CMK (cell line): Measurements from ENCODE around the gene OTOP3.
A peak's percentile ranks its signal among the peaks of the same experiment; 100 is the strongest.

ENCODE experiments used
- DNase-seq: peaks from one replicate; pipeline ENCODE4 v3.0.0-alpha.2; 2010; ENCODE audit warnings: low read depth

OTOP3 gene

GRCh38 chr17:74941128-74941725 is 5.5 kb downstream of the OTOP3 start:
- no peak for DNase-seq

GRCh38 chr17:74943808-74944522 is 8.3 kb downstream of the OTOP3 start:
- DNase-seq = no peak

- DNase-seq = no peak
Measured at GRCh38 chr17:74945543-74945942, 9.8 kb downstream of the OTOP3 start.

GRCh38 chr17:74946641-74947040 is 10.9 kb downstream of the OTOP3 start:
- DNase-seq = no peak

GRCh38 chr17:74947041-74947754 is 11.5 kb downstream of the OTOP3 start:
- DNase-seq = no peak

GRCh38 chr17:74949455-74950115 is 13.9 kb downstream of the OTOP3 start:
- no peak for DNase-seq

- no peak for DNase-seq
Measured at GRCh38 chr17:74950207-74950606, 14.5 kb downstream of the OTOP3 start.

- no peak for DNase-seq
Measured at GRCh38 chr17:74951065-74951464, 15.4 kb downstream of the OTOP3 start.

GRCh38 chr17:74951680-74952421 is 16.2 kb downstream of the OTOP3 start:
- no peak for DNase-seq

GRCh38 chr17:74952431-74953133 is 16.9 kb downstream of the OTOP3 start:
- no peak for DNase-seq

GRCh38 chr17:74953134-74953687 is 17.5 kb downstream of the OTOP3 start:
- no peak for DNase-seq

GRCh38 chr17:74954115-74954514 is 18.4 kb downstream of the OTOP3 start:
- DNase-seq = no peak

- peak; percentile 61 for DNase-seq
Measured at GRCh38 chr17:74954665-74955421, 19.1 kb downstream of the OTOP3 start.

- no peak for DNase-seq
Measured at GRCh38 chr17:74956093-74956492, 20.4 kb downstream of the OTOP3 start.

GRCh38 chr17:74957935-74958740 is 22.4 kb downstream of the OTOP3 start:
- peak; percentile 50 for DNase-seq

- DNase-seq = no peak
Measured at GRCh38 chr17:74959826-74960515, 24.3 kb downstream of the OTOP3 start.

- DNase-seq = peak; percentile 56
Measured at GRCh38 chr17:74960570-74961342, 25.1 kb downstream of the OTOP3 start.
